B cell (primary cell): ENCODE results near the gene C12orf54. TPM values are rescaled to one million over a fixed set of nuclear protein-coding genes. Genes with fewer than 3 reads are reported as not detected.

ENCODE experiments used
- ATAC-seq: fragments of 200-7000 bp; cut with Tn5 transposase; one replicate; pipeline ENCODE4 v1.10.0; 2021; ENCODE audit warnings: low read depth, mild to moderate bottlenecking, moderate number of reproducible peaks, moderate library complexity
- CTCF ChIA-PET: fragments of 350-600 bp; sonication (Branson Sonifier 250); formaldehyde crosslinking; loops from one replicate; lab custom pipeline; 2021; ENCODE audit warnings: antibody characterized with exemption, inconsistent platforms; lab: Charles Lee
- POLR2A ChIA-PET: fragments of 350-600 bp; sonication (Branson Sonifier 250); formaldehyde crosslinking; loops from one replicate; lab custom pipeline; 2021; ENCODE audit warnings: antibody characterized with exemption; lab: Charles Lee
- DNase-seq: peaks from one replicate; pipeline ENCODE4 v3.0.0; 2013
- H2AFZ ChIP-seq: 2 replicates; pipeline ENCODE4 v1.6.1; 2012; ENCODE audit warnings: mild to moderate bottlenecking, low read depth, low read length; ENCODE audit not compliant: insufficient read depth, poor library complexity, severe bottlenecking
- H3K27ac ChIP-seq, 2 donors: 1 replicate in 1 of 2; 2 replicates in 1 of 2; pipeline ENCODE4 v1.5.1; 2012 to 2013; ENCODE audit warnings: low read length in 2 of 2, mild to moderate bottlenecking in 2 of 2, moderate library complexity in 1 of 2
- H3K27me3 ChIP-seq, 4 experiments: fragments of 200-600 bp in 1 of 4; sonication (generic) in 1 of 4; replicated peaks in 1 of 4; 1 replicate in 2 of 4; 2 replicates in 2 of 4; pipeline versions ENCODE4 v1.6.1 to v1.7.0; 2013 to 2016; ENCODE audit warnings: low read length in 3 of 4, mild to moderate bottlenecking in 2 of 4, mixed read lengths in 1 of 4, moderate library complexity in 1 of 4; ENCODE audit not compliant: insufficient read depth in 4 of 4, control insufficient read depth in 3 of 4; ENCODE audit errors: control extremely low read depth in 1 of 4
- H3K36me3 ChIP-seq, 2 experiments: replicated peaks in 1 of 2; 1 replicate in 1 of 2; 2 replicates in 1 of 2; pipeline versions ENCODE4 v1.6.1 to v1.7.1; 2013; ENCODE audit warnings: low read length in 1 of 2; ENCODE audit not compliant: insufficient read depth in 2 of 2, control insufficient read depth in 1 of 2; ENCODE audit errors: control extremely low read depth in 1 of 2, extremely low read depth in 1 of 2
- H3K4me1 ChIP-seq, 2 donors: fragments of 200-600 bp in 1 of 2; sonication (generic) in 1 of 2; 1 replicate in 1 of 2; 2 replicates in 1 of 2; pipeline versions ENCODE4 v1.5.1 to v1.6.1; 2013 to 2017; ENCODE audit warnings: low read length in 2 of 2; ENCODE audit not compliant: control insufficient read depth in 2 of 2, insufficient read depth in 2 of 2
- H3K4me2 ChIP-seq: replicated peaks from 2 replicates; pipeline ENCODE3; 2012; ENCODE audit warnings: mild to moderate bottlenecking, low read depth, low read length; ENCODE audit not compliant: poor library complexity, severe bottlenecking
- H3K4me3 ChIP-seq, 5 experiments: fragments of 200-600 bp in 1 of 5; sonication (generic) in 1 of 5; 1 replicate in 3 of 5; 2 replicates in 2 of 5; pipeline versions ENCODE4 v1.5.1 to v1.7.0; 2011 to 2016; ENCODE audit warnings: low read length in 4 of 5, mild to moderate bottlenecking in 4 of 5, low read depth in 2 of 5, control low read depth in 1 of 5, moderate library complexity in 1 of 5; ENCODE audit not compliant: insufficient read depth in 1 of 5; ENCODE audit errors: control extremely low read depth in 1 of 5, extremely low read depth in 1 of 5
- H3K79me2 ChIP-seq: fragments of 200-600 bp; sonication (generic); one replicate; pipeline ENCODE4 v1.6.0; 2016; ENCODE audit warnings: low read length; ENCODE audit not compliant: control insufficient read depth, insufficient read depth
- H3K9ac ChIP-seq: fragments of 200-600 bp; sonication (generic); 2 replicates; pipeline ENCODE4 v1.6.1; 2017; ENCODE audit warnings: mild to moderate bottlenecking, low read length, moderate library complexity
- H3K9me3 ChIP-seq, 3 donors: one replicate each; pipeline versions ENCODE4 v1.6.1 to v1.7.1; 2013; ENCODE audit warnings: low read length in 2 of 3; ENCODE audit not compliant: control insufficient read depth in 2 of 3, insufficient read depth in 1 of 3; ENCODE audit errors: control extremely low read depth in 1 of 3
- H4K20me1 ChIP-seq: 2 replicates; pipeline ENCODE4 v1.6.0; 2012; ENCODE audit warnings: mild to moderate bottlenecking, low read length; ENCODE audit not compliant: insufficient read depth, control insufficient read depth, poor library complexity, severe bottlenecking
- H3K27ac Mint-ChIP-seq: one replicate; pipeline ENCODE4 v1.8.0; 2021; ENCODE audit warnings: mixed read lengths
- H3K27me3 Mint-ChIP-seq: one replicate; pipeline ENCODE4 v1.8.0; 2021; ENCODE audit warnings: mixed read lengths
- H3K4me1 Mint-ChIP-seq: one replicate; pipeline ENCODE4 v1.8.0; 2021; ENCODE audit warnings: mixed read lengths
- H3K4me3 Mint-ChIP-seq: one replicate; pipeline ENCODE4 v1.8.0; 2021; ENCODE audit warnings: mixed read lengths
- H3K9me3 Mint-ChIP-seq: one replicate; pipeline ENCODE4 v1.8.0; 2022; ENCODE audit warnings: mixed read lengths; ENCODE audit not compliant: insufficient read depth
- CTCF ChIP-seq: fragments of 200-600 bp; IDR thresholded peaks from one replicate; pipeline ENCODE4 v1.8.0; 2022; ENCODE audit warnings: antibody characterized with exemption, mild to moderate bottlenecking
- EZH2 ChIP-seq: IDR thresholded peaks from 2 replicates; pipeline ENCODE4 v1.6.1; 2012; ENCODE audit warnings: borderline replicate concordance, low read depth, mild to moderate bottlenecking, moderate library complexity, low read length; ENCODE audit not compliant: insufficient read depth, poor library complexity, severe bottlenecking
- WGBS: methylation state at CpG from one replicate; pipeline ENCODE4 v1.1.5; 2013; ENCODE audit warnings: missing lambda C conversion rate; ENCODE audit not compliant: insufficient coverage; 5-methylcytosine and 5-hydroxymethylcytosine counted together
- intact Hi-C: fragments of 100-400 bp; cut with micrococcal nuclease; formaldehyde crosslinking; loops from one replicate; pipeline ENCODE4 v1.10.0; 2022
- polyA plus RNA-seq: library from polyadenylated mRNA; depleted of rRNA; stranded (reverse); fragments of >200 nt; gene quantifications from 2 replicates; pipeline ENCODE4 v1.2.3, GENCODE V29; 2012
- total RNA-seq, 2 donors: library from RNA; stranded (reverse); fragments of 120-200 nt in 1 of 2; gene quantifications; 1 replicate in 1 of 2; 2 replicates in 1 of 2; pipeline versions ENCODE4 v1.2.3 to v1.2.4, GENCODE V29; 2013 to 2022

Gene C12orf54
- total and polyA plus RNA-seq, 2 donors (not counting 1 experiment from before 2014, with no cell fraction given): not detected

GRCh38 chr12:48508987-48509386 lies 26.7 kb downstream of the C12orf54 start:
- Mint-ChIP-seq H3K9me3 (peaks cover 7% of the 10 kb centered on the region), H3K27ac (no peak overlapping the region), H3K4me1 (no peaks in the 10 kb centered on the region), H3K27me3 (peaks cover 17% of the 10 kb centered on the region), H3K4me3 (no peak overlapping the region)
- no peak overlapping the region for H3K9ac ChIP-seq
- H3K79me2 ChIP-seq: no peaks in the 10 kb centered on the region
- no peak overlapping the region for H3K4me2 ChIP-seq
- no peak overlapping the region for H3K27ac ChIP-seq
- H4K20me1 ChIP-seq: no peaks in the 10 kb centered on the region
- intact Hi-C loops: no loop called here
- TF ChIP-seq CTCF (no peak), EZH2 (no peak)
- peaks cover 0 to 4% (median 0%) of the 10 kb centered on the region in 4 experiments for H3K27me3 ChIP-seq
- peaks cover 1 to 8% (median 3%) of the 10 kb centered on the region in 3 donors for H3K9me3 ChIP-seq
- no peaks in the 10 kb centered on the region for H3K36me3 ChIP-seq
- DNase-seq (no peak), ATAC-seq (no peak)
- no CpG with 5 or more reads among the region's 2 CpGs for WGBS
- H3K4me3 ChIP-seq: no peak overlapping the region
- H2AFZ ChIP-seq: no peak overlapping the region
- CTCF ChIA-PET: no interaction called here
- POLR2A ChIA-PET: no interaction called here
- H3K4me1 ChIP-seq: no peaks in the 10 kb centered on the region

- H3K36me3 ChIP-seq: no peaks in the 10 kb centered on the region
- H3K4me3 ChIP-seq: no peak overlapping the region
- DNase-seq (no peak), ATAC-seq (no peak)
- Mint-ChIP-seq H3K4me1 (no peaks in the 10 kb centered on the region), H3K27ac (no peak overlapping the region), H3K27me3 (peaks cover 12% of the 10 kb centered on the region), H3K4me3 (no peak overlapping the region), H3K9me3 (peaks cover 7% of the 10 kb centered on the region)
- TF ChIP-seq CTCF: no peak
- no peaks in the 10 kb centered on the region for H4K20me1 ChIP-seq
- intact Hi-C loops: no loop called here
- H3K4me1 ChIP-seq: no peaks in the 10 kb centered on the region
- H3K9me3 ChIP-seq: peaks cover 0 to 8% (median 3%) of the 10 kb centered on the region in 3 donors
- no peaks in the 10 kb centered on the region for H3K79me2 ChIP-seq
- no peak overlapping the region for H3K27ac ChIP-seq
- H3K4me2 ChIP-seq: no peak overlapping the region
- H3K27me3 ChIP-seq: no peaks in the 10 kb centered on the region
- POLR2A ChIA-PET: no interaction called here
- CTCF ChIA-PET: no interaction called here
- H3K9ac ChIP-seq: no peak overlapping the region
- no peak overlapping the region for H2AFZ ChIP-seq
- no CpG with 5 or more reads among the region's 1 CpG for WGBS
Observed at GRCh38 chr12:48510111-48510510, 27.8 kb downstream of the C12orf54 start.
